OCI-M1 (cell line): ENCODE results near the gene ARHGEF11.

Experiments used
- DNase-seq: peaks from one replicate; lab custom pipeline; 2025; lab: John Stamatoyannopoulos, UW

The ARHGEF11 gene

DNA sequence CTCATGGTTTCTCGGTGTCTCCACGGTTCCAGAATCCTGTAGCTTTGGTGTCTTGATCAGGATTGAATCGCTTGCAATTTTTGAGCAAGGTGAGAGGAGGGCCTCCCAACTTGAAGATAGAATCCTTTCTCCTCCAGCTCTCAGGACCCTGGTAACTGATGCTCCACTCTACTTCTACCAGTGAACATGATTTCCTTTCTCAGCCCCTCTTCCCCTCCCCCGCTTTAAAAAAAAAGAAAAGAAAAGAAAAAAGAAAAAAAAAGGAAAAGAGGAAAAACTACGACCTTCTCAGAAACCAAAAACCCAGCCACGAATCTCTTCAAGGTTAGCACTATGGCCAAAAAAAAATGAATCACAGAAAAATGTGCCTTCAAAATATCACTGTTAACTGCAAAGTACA lies 1.2 kb downstream of the ARHGEF11 start:
- DNase-seq, result no peak

DNA sequence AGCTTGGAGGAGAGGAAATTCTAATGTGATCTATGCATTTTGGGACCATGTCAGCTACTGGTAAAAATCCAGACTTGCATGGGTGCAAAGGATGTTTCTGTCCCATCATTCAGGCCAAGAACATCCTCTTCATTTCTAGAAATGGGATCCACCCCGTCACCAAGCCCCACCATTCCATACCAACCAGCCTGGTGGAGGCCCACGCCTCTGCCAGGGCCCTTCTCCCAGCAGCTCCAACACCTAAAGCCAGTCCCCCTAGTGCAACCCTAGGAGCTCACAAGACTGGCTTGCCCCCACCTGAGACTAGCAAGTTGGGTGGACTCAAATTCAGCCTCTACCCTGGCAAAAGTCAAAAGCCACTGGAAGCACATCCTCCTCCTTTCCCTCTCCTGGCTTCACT lies 1.9 kb downstream of the ARHGEF11 start:
- DNase-seq, result no peak

DNA sequence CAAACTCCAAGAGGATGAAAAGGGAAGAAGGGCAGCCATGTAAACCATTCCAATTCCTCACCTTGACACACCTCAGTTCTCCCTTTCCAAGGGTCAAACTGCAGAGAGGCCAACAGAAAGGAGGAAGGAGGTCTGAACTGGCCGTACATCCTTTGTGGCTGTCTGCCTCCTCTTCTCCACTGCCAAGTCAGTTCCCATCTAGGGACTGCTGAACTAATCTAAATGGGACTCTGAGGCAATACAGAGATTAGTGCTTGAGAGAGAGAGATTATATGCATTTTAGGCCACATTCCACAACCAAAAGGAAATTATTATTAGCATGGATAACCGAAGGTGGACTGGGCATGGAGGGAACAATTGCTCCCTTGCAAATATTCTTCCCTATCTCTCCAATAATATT lies 2.7 kb downstream of the ARHGEF11 start:
- no peak for DNase-seq

DNA sequence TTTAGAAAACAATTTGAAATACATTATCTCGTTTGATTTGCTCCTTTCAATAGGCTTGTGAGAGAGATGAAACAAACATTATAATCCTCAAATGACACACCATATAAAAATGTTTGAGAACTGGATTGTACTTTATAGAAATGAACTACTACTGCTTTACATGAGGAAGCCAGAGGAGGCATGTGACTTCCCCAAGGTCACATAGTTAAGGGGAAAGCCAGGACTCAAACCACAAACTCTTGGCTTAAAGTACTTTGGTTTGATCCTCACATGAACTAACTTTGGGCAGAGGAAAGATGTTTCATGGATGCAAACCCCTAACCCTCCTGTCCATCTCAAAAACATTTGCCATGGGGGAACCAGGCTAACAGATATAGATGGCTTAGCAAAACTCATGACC lies 4.7 kb downstream of the ARHGEF11 start:
- DNase-seq, result peak; percentile 65

DNA sequence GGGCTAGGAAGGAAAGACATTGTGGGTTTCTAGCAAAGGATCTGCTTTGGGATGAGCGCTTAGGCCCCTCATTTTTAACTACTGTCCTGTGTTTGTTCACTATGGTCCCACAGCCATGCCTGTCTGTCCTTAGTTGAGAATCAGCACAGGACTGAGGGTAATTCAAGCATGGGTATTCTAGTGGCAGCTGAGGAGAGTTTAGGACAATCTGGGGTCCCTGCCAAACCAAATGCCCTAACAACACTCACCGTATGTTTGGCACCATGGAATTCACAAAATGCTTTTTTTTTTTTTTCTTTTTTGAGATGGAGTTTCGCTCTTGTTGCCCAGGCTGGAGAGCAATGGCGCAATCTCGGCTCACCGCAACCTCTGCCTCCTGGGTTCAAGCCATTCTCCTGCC lies 10.4 kb downstream of the ARHGEF11 start:
- DNase-seq, result no peak

DNA sequence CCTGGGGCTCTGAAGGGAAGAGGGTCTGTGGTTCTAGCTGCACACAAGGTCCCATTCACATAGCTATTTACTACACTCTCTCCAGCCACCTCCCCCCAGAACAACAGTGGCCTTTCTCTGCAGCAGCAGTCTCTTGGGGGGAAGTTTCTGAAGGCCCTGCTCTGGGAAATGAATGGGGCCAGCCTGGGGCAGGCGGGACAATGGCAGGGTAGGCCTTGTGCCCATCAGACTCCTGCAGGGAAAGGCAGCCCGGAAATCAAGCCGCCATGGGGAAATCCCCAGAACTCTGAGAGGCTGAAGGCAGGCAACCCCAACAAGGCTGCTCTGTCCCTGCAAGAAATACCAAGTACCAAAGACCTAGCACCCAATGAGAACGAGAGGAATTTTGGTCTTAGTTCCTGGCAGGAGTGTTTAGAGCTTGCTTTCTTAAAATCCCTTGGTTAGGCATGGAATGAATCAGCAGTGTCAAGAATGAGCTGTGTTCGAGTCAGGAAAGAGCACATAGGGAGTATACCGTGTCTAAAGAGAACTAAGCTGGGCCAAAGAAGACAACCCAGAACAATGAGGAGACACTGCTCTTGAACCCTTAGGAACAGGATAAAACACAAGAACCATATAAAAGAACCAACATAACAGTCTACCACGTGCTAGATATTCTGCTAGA lies 11.3 kb downstream of the ARHGEF11 start:
- DNase-seq, result no peak

DNA sequence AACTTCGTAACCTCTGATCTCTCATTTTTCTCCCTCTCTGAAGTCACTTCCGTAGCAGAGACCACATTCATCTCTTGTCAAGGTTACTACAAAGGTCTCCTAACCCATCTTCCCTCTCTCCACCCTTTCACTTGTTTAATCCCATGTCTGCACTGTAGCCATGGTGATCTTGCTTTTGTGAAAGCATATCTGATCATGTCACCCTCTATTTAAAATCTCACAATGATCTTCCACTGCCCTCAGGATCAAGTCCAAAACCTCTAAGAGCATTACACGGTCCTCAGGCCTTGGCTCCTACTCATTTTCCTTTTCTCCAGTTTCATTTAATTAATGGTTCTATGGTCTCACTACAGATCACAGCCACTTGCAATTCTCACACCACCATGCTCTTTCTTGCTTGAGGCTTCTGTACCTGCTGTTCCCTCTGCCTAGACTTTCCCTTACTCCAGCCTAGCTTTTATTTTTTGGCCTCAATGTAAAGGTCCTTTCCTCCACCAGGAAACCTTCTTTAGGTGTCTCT lies 12.1 kb downstream of the ARHGEF11 start:
- DNase-seq, result no peak

DNA sequence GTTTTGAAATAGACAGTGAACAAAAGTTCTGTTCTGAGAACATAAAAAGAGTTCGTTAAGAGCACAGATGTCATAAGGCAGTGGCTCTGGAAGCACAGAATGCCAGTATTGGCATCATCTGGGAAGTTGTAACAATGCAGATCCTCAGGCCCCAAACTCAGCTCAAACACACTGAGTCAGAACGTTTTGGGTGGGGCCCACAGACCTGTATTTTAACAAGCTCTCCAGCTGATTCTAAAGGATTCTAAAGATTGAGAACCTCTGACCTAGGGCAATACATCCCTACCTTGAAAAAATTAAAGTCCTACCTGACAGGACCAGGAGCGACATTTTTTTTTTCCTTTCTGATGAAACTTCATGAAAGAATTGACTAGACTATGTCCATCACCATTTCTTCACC lies 13.2 kb downstream of the ARHGEF11 start:
- DNase-seq, result no peak

DNA sequence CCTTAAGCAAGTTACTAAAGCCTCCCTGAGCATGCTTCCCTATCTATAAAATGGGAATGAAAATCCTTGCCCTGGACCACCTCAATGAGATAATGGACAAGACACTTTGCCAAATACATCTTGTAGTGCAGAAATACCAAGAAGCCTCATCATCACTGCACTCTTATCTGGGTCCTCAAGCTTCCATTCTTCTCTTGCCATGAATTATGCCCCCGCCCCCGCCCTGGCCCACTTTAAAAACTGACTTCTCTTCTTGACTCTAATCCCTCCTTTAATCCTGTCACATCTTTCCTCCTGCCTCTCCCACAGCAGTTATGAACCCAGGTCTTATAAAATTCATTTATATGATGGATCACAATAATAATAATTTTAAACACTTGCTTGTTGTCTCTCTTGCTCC lies 14.8 kb downstream of the ARHGEF11 start:
- peak; percentile 47 for DNase-seq

DNA sequence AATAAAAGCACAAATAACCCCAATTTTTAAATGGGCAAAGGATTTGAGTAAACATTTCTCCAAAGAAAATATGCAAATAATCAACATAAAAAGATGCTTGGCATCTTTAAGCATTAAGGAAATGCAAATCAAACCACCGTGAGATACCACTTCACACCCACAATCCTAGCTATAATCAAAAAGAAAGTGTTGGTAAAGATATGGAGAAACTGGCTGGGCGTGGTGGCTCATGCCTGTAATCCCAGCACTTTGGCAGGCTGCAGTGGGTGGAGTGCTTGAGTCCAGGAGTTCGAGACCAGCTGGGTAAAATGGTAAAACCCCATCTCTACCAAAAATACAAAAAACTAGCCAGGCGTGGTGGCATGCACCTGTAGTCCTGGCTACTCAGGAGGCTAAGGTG lies 16.9 kb downstream of the ARHGEF11 start:
- no peak for DNase-seq

DNA sequence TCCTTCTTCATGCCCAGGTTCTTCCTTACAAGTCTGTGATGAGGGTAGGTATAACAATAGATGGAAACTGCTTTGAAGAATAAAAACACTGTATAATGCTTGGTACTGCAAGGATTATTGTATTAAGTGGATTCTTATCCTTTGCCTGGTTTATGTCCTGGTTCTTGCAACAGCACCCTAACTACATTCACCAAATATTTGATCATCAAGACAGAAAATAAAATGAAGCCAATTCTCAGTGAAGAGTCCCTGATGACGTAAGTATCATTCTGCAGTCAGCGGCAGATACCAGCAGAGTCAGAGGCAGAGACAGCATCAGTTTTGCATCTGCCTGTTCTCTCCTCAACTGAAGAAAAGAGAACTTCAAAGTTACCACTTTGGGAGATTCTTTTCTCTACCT lies 19.7 kb downstream of the ARHGEF11 start:
- no peak for DNase-seq

DNA sequence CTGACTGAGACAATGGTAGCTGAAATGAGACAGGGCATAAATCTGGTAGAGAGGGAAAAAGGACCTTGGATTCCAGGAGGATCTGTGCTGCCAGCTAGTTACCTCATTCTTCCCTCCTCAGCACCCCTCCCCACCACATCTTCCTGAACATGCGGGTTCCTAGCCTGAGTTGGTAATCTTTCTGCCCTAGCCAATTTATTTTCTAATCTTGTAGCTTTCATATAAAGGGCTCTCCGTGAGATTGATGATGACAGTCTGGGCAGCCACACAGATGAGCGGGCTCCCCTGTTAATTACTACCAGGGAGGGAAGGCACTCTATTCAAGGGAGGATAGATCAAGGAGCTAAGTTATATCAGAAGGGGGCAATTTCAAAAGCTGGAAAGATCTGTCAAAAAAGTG lies 20.2 kb downstream of the ARHGEF11 start:
- no peak for DNase-seq

DNA sequence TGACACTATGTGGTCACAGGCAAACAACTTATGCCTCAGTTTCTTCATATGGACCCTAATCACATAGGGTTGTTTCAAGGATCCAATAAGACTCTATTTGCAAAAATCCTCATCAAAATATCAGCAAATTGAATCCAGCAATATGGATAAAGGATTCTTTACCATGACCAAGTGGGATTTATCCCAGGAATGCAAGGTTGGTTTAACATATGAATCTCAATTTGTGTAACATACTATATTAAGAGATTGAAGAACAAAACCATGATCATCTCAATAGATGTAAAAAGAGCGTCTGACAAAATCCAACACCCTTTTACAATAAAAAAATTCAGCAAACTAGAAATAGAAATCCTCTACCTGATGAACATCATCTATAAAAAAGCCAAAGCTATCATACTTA lies 23.9 kb downstream of the ARHGEF11 start:
- no peak for DNase-seq

DNA sequence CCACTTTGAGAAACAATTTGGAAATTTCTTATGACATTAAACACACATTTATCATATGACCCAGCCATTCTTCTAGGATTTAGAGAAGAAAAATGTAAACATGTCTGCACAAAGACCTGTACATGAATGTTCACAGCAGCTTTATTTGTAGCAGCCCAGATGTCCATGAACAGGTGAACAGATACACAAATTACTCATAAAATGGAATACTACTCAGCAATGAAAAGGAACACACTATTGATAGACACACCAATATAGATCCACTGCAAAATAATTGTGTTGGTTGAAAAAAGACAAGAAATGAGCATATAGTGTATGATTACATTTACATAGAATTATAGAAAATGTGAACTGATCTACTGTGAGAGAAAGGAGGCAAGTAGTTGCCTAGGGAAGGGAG lies 26.1 kb downstream of the ARHGEF11 start:
- DNase-seq, result no peak

DNA sequence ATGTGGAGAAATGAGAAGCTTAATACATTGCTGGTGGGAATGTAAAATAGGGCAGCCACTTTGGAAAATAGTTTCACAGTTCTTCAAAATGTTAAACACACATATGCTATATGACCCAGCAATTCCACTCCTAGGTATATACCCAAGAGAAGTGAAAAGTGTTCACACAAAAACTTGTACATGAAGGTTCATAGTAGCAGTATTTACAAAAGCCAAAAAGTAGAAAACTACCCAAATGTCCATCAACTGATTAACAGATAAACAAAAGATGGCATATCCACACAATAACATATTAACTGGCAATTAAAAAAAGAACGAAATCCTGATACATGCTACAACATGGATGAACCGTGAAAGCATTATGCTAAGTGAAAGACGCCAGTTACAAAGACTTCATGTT lies 33.7 kb downstream of the ARHGEF11 start:
- DNase-seq, result no peak

DNA sequence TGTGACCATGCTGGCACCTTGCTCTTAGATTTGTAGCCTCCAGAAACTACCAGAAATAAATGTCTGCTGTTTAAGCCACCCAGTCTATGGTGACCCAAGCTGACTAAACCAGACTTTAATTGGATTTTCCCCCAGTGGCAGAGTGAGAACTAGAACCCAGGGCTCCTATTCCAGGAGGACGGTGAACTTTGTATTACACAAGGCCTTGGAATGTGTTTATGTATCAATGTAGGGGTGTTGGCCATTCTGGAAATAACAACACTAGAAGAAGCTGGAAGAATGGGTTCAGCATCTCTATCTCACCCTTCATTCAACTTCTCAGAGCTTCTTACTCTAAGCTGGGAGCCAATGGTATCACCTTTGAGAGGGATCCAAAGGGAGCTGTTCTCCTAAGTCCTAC lies 37.0 kb downstream of the ARHGEF11 start:
- DNase-seq, result no peak

DNA sequence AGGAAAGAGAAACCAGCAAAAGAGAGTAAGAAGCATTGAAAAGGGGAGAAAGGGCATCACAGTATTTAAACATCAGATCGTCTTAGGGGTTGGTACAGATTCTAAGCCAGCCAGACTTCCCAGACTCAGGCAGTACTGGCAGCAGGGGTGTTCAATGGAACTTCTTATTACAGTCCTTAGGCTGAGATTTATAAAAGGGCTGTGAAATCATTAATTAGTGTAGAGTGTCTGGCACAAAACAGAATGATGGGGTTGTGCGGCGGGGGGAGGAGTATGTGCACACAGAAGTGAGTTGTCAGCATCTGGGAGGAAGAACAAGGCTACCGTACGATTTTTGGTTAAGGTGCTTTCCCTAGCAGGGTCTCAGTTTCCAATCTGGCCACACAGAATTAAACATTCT lies 38.2 kb downstream of the ARHGEF11 start:
- DNase-seq, result no peak

DNA sequence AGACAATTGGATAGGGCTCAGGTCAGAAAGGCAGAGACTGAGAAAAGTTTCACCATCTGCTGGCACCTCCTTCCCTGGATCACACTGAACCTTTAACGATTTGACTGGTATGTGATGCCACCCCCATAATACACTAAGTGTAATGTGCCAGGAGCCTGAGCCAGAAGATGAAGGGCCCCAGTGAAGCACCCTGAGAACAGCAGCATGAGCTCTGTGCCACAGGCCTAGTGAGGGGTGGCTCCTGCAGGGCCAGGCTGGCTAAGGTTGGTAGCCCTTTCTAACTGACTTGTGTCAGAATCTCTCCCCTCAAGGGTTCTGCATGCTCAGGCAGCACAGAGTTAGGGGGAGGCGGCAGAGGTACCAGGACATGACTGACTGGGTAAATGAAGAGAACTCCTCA lies 38.9 kb downstream of the ARHGEF11 start:
- DNase-seq, result no peak

DNA sequence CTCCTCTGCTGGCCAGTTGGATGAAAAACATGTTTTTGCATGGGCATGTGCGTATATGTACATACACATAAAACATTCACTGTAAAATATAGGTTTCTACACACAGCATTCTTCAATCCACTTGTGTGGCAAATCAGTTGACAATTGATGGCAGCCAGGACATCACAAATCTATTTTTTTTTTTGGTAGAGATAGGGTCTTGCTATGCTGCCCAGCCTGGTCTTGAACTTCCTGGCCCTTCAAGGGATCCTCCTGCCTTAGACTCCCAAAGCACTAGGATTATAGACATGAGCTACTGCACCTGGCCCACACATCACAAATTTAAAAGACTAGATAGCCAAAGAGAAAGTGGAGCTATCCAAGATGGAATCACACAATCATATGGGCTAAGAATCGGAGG lies 39.6 kb downstream of the ARHGEF11 start:
- DNase-seq, result no peak

DNA sequence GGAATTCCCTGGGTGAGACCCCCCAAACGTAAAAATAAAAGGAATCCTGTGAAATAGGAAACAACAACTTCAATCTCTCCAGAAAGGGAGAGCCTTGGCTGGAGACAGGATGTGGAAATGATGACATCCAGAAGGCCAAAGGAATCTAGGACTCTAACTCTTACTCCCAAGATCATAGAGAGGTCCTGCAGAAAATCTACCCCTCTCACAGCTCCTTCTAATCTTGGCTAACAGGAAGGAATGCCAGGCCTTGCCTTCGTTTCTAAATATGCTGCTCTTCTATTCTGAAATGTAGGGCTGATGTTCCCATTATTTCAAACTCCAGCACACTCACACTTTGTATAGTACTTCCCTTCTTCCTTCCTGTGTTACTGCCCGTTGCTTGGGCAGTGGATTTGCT lies 40.7 kb downstream of the ARHGEF11 start:
- DNase-seq, result no peak

DNA sequence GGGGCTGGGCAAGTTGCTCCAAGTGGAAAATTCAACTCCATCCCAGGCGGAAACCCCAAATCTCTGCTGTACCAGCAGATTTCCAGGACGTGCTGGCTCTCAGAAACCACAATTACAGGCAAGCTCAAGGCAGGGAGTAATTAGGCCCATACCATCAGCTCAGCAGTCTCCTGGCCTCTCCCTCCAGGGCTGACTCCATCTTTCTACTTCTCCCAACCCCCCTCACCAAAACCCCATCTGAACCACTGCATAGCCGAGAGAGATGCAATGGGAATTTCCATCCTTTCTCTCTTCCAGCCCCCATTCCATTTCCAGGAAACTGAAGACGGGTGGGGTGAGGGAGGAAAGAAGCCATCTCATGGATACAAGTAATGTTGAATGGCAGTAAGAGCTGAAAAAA lies 41.2 kb downstream of the ARHGEF11 start:
- DNase-seq, result no peak

DNA sequence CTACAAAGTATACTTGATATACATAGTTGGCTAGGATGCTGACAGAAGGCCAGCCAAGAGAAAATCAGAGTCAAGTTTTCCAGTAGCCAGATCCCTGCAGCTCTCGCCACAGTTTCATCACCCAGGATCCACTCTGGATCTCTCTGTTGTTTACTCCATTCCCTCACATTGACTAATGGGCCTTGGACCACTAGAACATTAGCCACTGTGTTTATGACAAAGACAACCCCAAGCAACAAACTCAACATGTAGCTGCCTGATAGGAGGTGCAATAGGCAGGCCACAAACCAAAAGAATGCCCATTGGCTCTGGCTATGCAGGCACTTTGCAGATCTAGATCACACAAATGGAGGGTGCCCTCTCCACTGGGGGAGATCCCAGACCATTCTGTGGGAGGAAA lies 44.2 kb downstream of the ARHGEF11 start:
- no peak for DNase-seq

DNA sequence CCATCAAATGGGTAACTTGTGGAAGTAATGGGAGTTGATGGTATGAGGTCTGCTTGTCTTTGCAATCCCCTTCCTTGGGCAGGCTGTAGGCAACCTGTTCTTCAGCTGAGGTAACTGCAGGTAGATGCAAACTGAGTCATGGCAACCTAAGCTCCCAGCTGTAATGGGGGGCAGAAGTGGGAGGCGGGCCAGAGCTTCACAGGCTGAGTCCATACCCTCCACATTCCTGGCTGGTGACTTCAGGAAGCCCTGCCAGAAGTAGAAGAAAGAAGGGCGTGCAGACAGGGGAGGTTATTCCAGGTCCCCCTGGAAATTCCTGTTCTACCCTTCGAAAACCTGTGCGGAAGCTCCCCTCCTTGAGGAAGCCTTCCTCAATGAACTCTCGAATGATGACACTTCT lies 44.9 kb downstream of the ARHGEF11 start:
- DNase-seq, result no peak

DNA sequence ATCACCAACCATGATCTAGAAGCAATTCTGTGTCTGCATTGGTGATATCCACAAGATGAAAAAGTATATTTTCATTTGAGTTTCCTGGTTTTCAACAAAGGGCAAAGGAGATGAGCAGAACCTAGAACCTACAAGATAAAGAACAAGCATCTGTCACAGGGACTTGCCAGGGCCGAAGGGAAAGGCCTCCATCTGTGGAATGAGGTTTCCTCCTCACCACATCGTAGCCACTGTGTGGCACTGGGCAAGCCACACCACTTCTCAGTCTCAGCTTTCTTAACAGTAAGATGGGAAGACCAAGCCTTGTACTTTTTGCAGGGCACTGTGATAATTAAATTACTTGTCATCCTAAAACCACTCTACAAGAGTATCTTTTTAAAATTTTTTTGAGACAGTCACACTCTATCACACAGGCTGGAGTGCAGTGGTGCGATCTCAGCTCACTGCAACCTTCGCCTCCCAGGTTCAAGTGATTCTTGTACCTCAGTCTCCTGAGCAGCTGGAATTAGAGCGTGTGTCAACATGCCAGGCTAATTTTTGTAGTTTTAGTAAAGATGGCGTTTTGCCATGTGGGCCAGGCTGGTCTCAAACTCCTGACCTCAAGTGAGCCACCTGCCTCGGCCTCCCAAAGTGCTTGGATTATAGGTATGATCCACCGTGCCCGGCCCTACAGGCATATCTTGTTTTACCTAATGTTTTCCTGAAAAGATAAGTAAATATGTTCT lies 45.8 kb downstream of the ARHGEF11 start:
- DNase-seq, result no peak
